Left kidney (tissue), 2 donors: ENCODE measurements around the gene PRDM13. TPM values are rescaled to one million over a fixed set of nuclear protein-coding genes. Genes with fewer than 3 reads are reported as not detected.
"Not testable (repeated sequence)": the region's sequence is repeated elsewhere in the genome, so short reads cannot be mapped to it uniquely, and the experiment has no call there.

ENCODE experiments used
- DNase-seq: peaks from one replicate; pipeline ENCODE4 v3.0.0-alpha.2; 2013
- polyA plus RNA-seq: library from polyadenylated mRNA; unstranded; fragments of 120-200 nt; gene quantifications from one replicate; pipeline ENCODE4 v1.2.1, GENCODE V29; 2013; ENCODE audit not compliant: insufficient read length

The PRDM13 gene
- polyA plus RNA-seq, 1 donor: not detected

DNA sequence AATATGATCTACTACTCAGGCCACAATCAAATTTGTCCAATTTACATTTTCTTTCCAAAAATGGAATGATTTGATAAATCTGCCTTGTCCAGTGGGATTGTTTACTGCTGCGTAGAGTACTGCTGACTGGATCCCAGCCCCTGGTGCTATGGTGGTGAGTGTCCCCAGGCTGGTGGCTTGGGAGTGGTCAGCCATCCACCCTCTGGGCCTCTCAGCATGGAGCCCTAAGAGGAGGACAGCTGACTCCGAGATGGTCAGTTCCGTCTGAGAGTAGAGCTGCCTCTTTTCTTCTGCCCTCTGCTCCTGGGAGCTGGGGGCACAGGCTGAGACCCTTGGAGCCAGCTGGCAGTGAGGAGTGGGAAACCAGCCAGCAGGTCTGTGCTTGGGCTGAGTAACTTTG is 22.7 kb downstream of the PRDM13 start:
- DNase-seq: no peak

DNA sequence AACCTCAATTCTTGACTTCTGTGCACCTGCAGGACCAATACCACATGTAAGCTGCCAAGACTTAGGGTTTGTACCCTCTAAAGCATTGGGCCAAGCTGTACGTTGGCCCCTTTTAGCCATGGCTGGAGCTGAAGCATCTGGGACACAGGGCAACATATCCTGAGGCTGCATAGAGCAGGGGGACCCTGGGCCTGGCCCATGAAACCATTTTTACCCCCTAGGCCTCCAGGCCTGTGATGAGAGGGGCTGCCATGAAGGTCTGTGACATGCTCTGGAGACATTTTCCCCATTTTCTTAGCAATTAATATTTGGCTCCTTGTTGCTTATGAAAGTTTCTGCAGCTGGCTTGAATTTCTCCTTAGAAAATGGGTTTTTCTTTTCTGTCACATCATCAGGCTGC is 31.0 kb downstream of the PRDM13 start:
- DNase-seq: no peak

DNA sequence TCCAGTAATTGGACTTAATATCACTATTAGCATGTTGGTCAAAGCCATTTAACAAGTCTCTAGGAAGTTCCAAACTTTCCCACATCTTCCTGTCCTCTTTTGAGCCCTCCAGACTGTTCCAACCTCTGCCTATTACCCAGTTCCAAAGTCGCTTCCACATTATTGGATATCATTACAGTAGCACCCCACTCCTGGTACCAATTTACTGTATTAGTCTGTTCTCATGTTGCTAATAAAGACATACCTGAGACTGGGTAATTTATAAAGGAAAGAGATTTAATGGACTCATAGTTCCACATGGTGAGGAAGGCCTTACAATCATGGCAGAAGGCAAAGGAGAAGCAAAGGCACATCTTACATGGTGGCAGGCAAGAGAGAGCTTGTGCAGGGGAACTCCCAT is 31.7 kb downstream of the PRDM13 start:
- not testable (repeated sequence) for DNase-seq

DNA sequence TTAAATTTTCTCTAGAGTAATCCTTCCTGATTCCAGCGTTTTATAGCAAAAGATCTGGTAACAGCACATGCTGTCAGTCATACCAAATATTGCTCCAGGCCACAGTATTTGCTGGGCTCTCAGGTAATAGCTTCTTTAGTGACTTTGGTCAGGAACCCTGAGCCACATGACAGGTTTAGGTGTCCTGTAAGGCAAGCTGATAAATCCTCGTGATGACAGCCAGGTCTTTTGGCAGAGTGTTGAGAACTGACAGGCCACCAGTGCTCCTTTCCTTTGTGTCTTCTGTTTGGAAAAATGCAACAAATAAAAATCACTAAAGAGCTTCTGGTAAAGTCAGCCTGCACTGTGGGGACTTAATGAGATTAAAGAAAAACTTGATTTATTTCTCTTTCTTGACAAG is 34.6 kb downstream of the PRDM13 start:
- no peak for DNase-seq

DNA sequence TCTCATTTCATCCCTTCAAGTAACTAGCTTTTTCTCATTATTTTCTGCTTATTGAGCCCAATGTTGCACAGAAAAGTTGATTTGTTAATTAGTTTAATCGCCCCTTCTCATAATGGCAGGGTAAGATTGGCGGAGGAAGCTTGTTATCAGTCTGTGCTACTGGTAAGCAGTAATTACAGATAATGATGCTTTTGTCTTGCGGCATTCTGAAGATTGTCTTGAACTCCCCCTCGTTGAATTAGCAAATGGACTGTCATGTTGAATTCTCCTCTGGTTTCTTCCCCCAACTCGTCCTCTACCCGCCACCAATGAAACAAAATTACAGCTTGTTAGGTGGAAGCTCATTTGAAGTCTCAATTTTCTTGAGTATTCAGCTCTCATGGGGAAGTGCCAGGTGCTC is 39.4 kb downstream of the PRDM13 start:
- no peak for DNase-seq

DNA sequence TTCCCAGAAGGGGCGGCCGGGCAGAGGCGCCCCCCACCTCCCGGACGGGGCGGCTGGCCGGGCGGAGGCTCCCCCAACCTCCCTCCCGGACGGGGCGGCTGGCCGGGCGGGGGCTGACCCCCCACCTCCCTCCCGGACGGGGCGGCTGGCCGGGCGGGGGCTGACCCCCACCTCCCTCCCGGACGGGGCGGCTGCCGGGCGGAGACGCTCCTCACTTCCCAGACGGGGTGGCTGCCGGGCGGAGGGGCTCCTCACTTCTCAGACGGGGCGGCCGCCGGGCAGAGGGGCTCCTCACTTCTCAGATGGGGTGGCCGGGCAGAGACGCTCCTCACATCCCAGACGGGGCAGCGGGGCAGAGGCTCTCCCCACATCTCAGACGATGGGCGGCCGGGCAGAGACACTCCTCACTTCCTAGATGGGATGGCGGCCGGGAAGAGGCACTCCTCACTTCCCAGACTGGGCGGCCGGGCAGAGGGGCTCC is 43.5 kb downstream of the PRDM13 start:
- not testable (repeated sequence) for DNase-seq

DNA sequence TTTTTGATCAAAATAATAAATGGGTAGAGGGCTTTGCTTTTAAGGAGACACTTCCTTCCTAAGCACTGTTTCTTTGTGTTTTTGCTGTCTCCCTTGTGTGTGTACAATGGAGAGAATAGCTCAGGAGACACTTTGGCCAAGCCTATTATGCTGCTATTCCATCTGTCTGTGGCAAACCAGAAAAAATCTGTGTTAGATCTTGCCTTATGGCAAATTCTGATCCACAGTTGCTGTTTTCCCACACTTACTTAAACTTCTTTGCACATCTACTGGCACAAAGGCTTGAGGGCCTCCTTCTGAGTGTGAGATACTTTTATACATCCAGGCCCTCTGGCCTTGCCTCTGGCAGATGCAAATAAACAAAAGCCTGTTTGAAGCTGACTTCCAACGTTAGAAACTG is 53.6 kb downstream of the PRDM13 start:
- no peak for DNase-seq

DNA sequence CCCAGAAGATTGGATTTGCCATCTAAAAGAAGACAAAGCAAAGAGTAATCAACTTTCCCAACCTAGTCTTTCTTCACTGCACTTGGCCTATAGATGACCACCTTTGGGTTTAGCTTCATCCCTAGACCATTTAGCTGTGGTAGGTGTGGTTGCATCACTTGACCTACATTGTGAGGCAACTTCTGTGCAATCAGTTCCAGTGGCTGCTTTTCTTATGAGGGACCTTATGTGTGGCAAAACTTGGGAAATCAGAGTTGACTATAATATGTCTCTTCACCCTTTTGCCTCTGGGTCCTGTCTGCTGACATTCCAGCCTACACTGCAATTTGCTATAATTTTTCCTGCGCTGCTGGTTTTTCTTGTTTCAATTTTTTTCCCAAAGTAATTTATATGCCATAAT is 55.2 kb downstream of the PRDM13 start:
- DNase-seq: no peak

DNA sequence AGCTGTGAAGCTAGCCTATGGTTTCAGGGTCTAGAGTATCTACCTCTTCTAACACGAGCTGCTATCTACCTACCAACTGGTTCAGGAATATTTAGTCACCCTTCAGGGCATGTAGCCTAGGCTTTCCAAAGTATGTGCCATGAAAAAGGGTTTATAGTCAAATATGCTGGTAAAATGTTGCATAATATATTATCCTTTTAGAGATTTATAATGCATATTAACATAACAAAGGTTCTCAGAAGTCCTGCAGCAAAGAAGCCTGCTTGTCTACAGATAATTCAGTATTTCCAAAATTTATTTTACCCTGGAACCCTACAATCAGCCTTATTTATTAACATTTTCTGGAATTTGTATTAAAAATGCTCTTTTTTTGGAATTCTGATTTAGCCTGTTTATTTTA is 56.0 kb downstream of the PRDM13 start:
- DNase-seq: no peak

Other genes with a start within 250 kb of the PRDM13 start
- 14.5 TPM for gene COQ3, start 212.6 kb upstream of the PRDM13 start, polyA plus RNA-seq
- gene PNISR, start 181.5 kb upstream of the PRDM13 start, polyA plus RNA-seq: 460 TPM
- 19.3 TPM for gene USP45, start 91.4 kb upstream of the PRDM13 start, polyA plus RNA-seq
- 103 TPM for gene CCNC, start 38.2 kb upstream of the PRDM13 start, polyA plus RNA-seq